Endothelial cell of umbilical vein (primary cell): ENCODE data around the gene BAZ1B. TPM values are rescaled to one million over a fixed set of nuclear protein-coding genes. Genes with fewer than 3 reads are reported as not detected.

Experiments used
- BruUV-seq: library from RNA; stranded (reverse); fragments of 400-500 nt; replicated peaks from 2 replicates; lab custom pipeline; 2021; lab: Mats Ljungman, UMichigan
- CTCF ChIA-PET: fragments of 300-600, 350-600 bp; sonication (Branson Sonifier 250); formaldehyde crosslinking; loops from one replicate; lab custom pipeline; 2021; ENCODE audit warnings: antibody characterized with exemption, inconsistent platforms; lab: Charles Lee
- POLR2A ChIA-PET: fragments of 300-600, 350-600 bp; sonication (Branson Sonifier 250); formaldehyde crosslinking; loops from one replicate; lab custom pipeline; 2021; ENCODE audit warnings: antibody characterized with exemption, inconsistent platforms; lab: Charles Lee
- DNase-seq: peaks from one replicate; pipeline ENCODE4 v3.0.0-alpha.2; 2011; ENCODE audit warnings: low read depth, low spot score
- FAIRE-seq: peaks from 2 replicates; lab custom pipeline; 2011; peaks lifted over from hg19 to GRCh38; lab: Jason Lieb, UNC
- H2AFZ ChIP-seq: 2 replicates; pipeline ENCODE4 v1.6.0; 2012; ENCODE audit warnings: low read depth, low read length, control low read depth, inconsistent platforms
- H3K27ac ChIP-seq: 2 replicates; pipeline ENCODE4 v1.5.1; 2011; ENCODE audit warnings: low read depth, mild to moderate bottlenecking, control low read depth, low read length, moderate library complexity; ENCODE audit not compliant: insufficient read depth
- H3K27me3 ChIP-seq, 2 experiments: 2 replicates each; pipeline versions ENCODE4 v1.6.0 to v1.6.1; 2011; ENCODE audit warnings: low read length in 2 of 2, mixed read lengths in 1 of 2; ENCODE audit not compliant: control insufficient read depth in 2 of 2, insufficient read depth in 2 of 2
- H3K36me3 ChIP-seq, 2 experiments: 2 replicates in 1 of 2; 3 replicates in 1 of 2; pipeline ENCODE4 v1.5.1; 2011; ENCODE audit warnings: low read length in 2 of 2, mild to moderate bottlenecking in 1 of 2, moderate library complexity in 1 of 2; ENCODE audit not compliant: control insufficient read depth in 2 of 2, insufficient read depth in 2 of 2; ENCODE audit errors: extremely low read depth in 1 of 2
- H3K4me1 ChIP-seq: 3 replicates; pipeline ENCODE4 v1.5.1; 2011; ENCODE audit warnings: mild to moderate bottlenecking, low read length; ENCODE audit not compliant: control insufficient read depth, insufficient read depth; ENCODE audit errors: extremely low read depth
- H3K4me2 ChIP-seq: 2 replicates; pipeline ENCODE4 v1.6.1; 2011; ENCODE audit warnings: low read length, control low read depth, mixed read lengths; ENCODE audit not compliant: insufficient read depth
- H3K4me3 ChIP-seq, 3 experiments: fragments of 200-600 bp in 1 of 3; sonication (generic), shearing (Covaris generic) in 1 of 3; replicated peaks in 1 of 3; 2 replicates each; pipeline ENCODE4 v1.5.1; 2011 to 2016; ENCODE audit warnings: control low read depth in 3 of 3, low read length in 3 of 3, mild to moderate bottlenecking in 2 of 3, inconsistent platforms in 1 of 3, low read depth in 1 of 3, moderate library complexity in 1 of 3; ENCODE audit not compliant: insufficient read depth in 1 of 3
- H3K79me2 ChIP-seq: 2 replicates; pipeline ENCODE4 v1.6.0; 2012; ENCODE audit warnings: low read length, inconsistent platforms; ENCODE audit not compliant: control insufficient read depth, insufficient read depth
- H3K9ac ChIP-seq: replicated peaks from 2 replicates; pipeline ENCODE3; 2011; ENCODE audit warnings: low read length, control low read depth; ENCODE audit not compliant: insufficient read depth; ENCODE audit errors: extremely low read depth
- H3K9me1 ChIP-seq: replicated peaks from 3 replicates; pipeline ENCODE4 v1.6.0; 2011; ENCODE audit warnings: mild to moderate bottlenecking, low read length; ENCODE audit not compliant: control insufficient read depth, insufficient read depth; ENCODE audit errors: extremely low read depth
- H3K9me3 ChIP-seq: replicated peaks from 2 replicates; pipeline ENCODE4 v1.5.1; 2012; ENCODE audit warnings: low read length, inconsistent platforms; ENCODE audit not compliant: control insufficient read depth, insufficient read depth
- H4K20me1 ChIP-seq: replicated peaks from 2 replicates; pipeline ENCODE3; 2011; ENCODE audit warnings: mild to moderate bottlenecking, low read length; ENCODE audit not compliant: control insufficient read depth, insufficient read depth; ENCODE audit errors: extremely low read depth
- EZH2 ChIP-seq: IDR thresholded peaks from 2 replicates; pipeline ENCODE4 v1.6.1; 2012; ENCODE audit warnings: borderline replicate concordance, low read depth, mild to moderate bottlenecking, moderate library complexity, low read length, inconsistent platforms; ENCODE audit not compliant: severe bottlenecking
- FOS ChIP-seq: IDR thresholded peaks from 2 replicates; pipeline ENCODE4 v1.6.1; 2011; ENCODE audit warnings: mild to moderate bottlenecking, low read length, moderate library complexity, borderline replicate concordance; ENCODE audit not compliant: insufficient read depth
- GATA2 ChIP-seq: IDR thresholded peaks from 2 replicates; pipeline ENCODE4 v1.7.0; 2011; ENCODE audit warnings: low read depth, mild to moderate bottlenecking, moderate library complexity, mixed read lengths, low read length; ENCODE audit not compliant: insufficient read length, insufficient read depth
- JUN ChIP-seq: IDR thresholded peaks from 2 replicates; pipeline ENCODE4 v1.6.1; 2011; ENCODE audit warnings: borderline replicate concordance, low read depth; ENCODE audit not compliant: insufficient read length, insufficient read depth
- MYC ChIP-seq: IDR thresholded peaks from one replicate; pipeline ENCODE4 v1.6.1; 2011; ENCODE audit warnings: mild to moderate bottlenecking, low read depth, low read length
- POLR2A ChIP-seq: IDR thresholded peaks from 2 replicates; pipeline ENCODE4 v1.6.1; 2012; ENCODE audit warnings: low read depth, mild to moderate bottlenecking, control low read depth, low read length
- POLR2AphosphoS5 ChIP-seq: IDR thresholded peaks from 2 replicates; pipeline ENCODE4 v1.6.1; 2012; ENCODE audit warnings: low read depth, mild to moderate bottlenecking, control low read depth, low read length, moderate library complexity; ENCODE audit not compliant: insufficient read depth
- dilution Hi-C: fragments of 300-500 bp; cut with MboI; formaldehyde crosslinking; loops from one replicate; pipeline ENCODE4 v1.15.0; 2019; ENCODE audit warnings: low sequenced_read_pairs; ENCODE audit not compliant: extremely low pct_ligation_motif_present
- intact Hi-C: fragments of 100-400 bp; cut with micrococcal nuclease; formaldehyde crosslinking; loops from one replicate; pipeline ENCODE4 v1.10.0; 2022
- polyA plus RNA-seq, 4 experiments: library from polyadenylated mRNA; depleted of rRNA in 3 of 4; stranded (reverse) in 3 of 4; unstranded in 1 of 4; fragments of >200 nt; gene quantifications; 2 replicates each; pipeline versions ENCODE4 v1.2.1 to v1.2.3, GENCODE V29; 2011 to 2012; ENCODE audit warnings: missing spikeins in 1 of 4
- total RNA-seq: library from RNA; stranded (reverse); gene quantifications from 2 replicates; pipeline ENCODE4 v1.2.3, GENCODE V29; 2021
- TF ChIP-seq, protein P1 (sequence below), 2 donors: IDR thresholded peaks; 1 replicate in 1 of 2; 2 replicates in 1 of 2; pipeline ENCODE4 v1.5.1; 2011; ENCODE audit warnings: low read length in 2 of 2, mild to moderate bottlenecking in 2 of 2, moderate library complexity in 2 of 2, control low read depth in 1 of 2, inconsistent platforms in 1 of 2, low read depth in 1 of 2; ENCODE audit not compliant: insufficient read depth in 1 of 2; ENCODE audit errors: extremely low read depth in 1 of 2
- TF ChIP-seq, protein P2 (sequence below): IDR thresholded peaks from 2 replicates; pipeline ENCODE4 v1.6.1; 2011; ENCODE audit not compliant: insufficient read depth, insufficient read length

The BAZ1B gene
- total and polyA plus RNA-seq, 2 donors (not counting 3 experiments of a cell fraction or from before 2014, with no cell fraction given): 16.2 to 74.7 TPM

DNA sequence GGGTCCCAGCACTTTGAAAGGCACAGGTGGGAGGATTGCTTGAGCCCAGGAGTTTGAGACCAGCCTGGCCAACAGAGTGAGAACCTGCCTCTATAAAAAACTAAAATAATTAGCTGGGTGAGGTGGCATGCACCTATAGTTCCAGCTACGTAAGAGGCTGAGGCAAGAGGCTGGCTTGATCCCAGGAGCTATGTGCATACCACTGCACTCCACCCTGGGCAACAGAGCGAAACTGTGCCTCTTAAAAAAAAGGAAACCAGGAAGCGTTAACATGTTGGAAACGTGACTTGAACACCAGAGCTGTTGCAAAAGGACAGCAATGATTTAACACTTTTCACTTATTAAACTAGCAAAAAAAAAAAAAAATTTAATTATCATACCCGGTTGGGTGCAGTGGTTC lies 12.6 kb downstream of the BAZ1B start:
- intact Hi-C loops (no loop called here), dilution Hi-C loops (no loop called here)
- Histone ChIP-seq H3K9me1 (no peaks in the 10 kb centered on the region), H3K4me1 (no peaks in the 10 kb centered on the region), H3K4me2 (no peak overlapping the region), H3K27ac (no peak overlapping the region), H3K36me3 (peaks cover 13% of the 10 kb centered on the region in 2 experiments), H3K4me3 (no peak overlapping the region), H3K27me3 (no peaks in the 10 kb centered on the region), H3K9me3 (no peaks in the 10 kb centered on the region), H3K79me2 (peaks cover 62% of the 10 kb centered on the region), H2AFZ (no peak overlapping the region), H4K20me1 (peaks cover 8% of the 10 kb centered on the region), H3K9ac (no peak overlapping the region)
- no TSS peak for BruUV-seq
- no peak for TF ChIP-seq GATA2
- no peak for TF ChIP-seq EZH2
- no peak for TF ChIP-seq JUN
- TF ChIP-seq, protein P1, sequence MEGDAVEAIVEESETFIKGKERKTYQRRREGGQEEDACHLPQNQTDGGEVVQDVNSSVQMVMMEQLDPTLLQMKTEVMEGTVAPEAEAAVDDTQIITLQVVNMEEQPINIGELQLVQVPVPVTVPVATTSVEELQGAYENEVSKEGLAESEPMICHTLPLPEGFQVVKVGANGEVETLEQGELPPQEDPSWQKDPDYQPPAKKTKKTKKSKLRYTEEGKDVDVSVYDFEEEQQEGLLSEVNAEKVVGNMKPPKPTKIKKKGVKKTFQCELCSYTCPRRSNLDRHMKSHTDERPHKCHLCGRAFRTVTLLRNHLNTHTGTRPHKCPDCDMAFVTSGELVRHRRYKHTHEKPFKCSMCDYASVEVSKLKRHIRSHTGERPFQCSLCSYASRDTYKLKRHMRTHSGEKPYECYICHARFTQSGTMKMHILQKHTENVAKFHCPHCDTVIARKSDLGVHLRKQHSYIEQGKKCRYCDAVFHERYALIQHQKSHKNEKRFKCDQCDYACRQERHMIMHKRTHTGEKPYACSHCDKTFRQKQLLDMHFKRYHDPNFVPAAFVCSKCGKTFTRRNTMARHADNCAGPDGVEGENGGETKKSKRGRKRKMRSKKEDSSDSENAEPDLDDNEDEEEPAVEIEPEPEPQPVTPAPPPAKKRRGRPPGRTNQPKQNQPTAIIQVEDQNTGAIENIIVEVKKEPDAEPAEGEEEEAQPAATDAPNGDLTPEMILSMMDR (IDR thresholded peaks at IDR 0.05; ENCODE audit: extremely low read depth in 1 of 2, insufficient read depth in 1 of 2, low read depth in 1 of 2, low read length in 2 of 2): no peak
- no peak for TF ChIP-seq FOS
- TF ChIP-seq POLR2AphosphoS5: no peak
- no peak for TF ChIP-seq MYC
- TF ChIP-seq, protein P2, sequence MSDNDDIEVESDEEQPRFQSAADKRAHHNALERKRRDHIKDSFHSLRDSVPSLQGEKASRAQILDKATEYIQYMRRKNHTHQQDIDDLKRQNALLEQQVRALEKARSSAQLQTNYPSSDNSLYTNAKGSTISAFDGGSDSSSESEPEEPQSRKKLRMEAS: no peak
- TF ChIP-seq POLR2A: no peak
- no peak for FAIRE-seq
- CTCF ChIA-PET: no interaction called here
- POLR2A ChIA-PET: no interaction called here
- no peak for DNase-seq
